Stimulated activated memory B cell treated with anti-CD40 and anti-IgM and Interleukin-4, amounts not matched to agents 10 μg/mL and 1 μg/mL and 100 μg/mL, for 72 hours (primary cell): ENCODE results near the gene TXNDC8.

Experiments
- ATAC-seq: fragments of 150-1000 bp; cut with Tn5 transposase; 2 replicates; pipeline ENCODE4 v1.10.0; 2021
- H3K27ac Mint-ChIP-seq: one replicate; pipeline ENCODE4 v1.8.0; 2022; ENCODE audit warnings: mild to moderate bottlenecking, mixed read lengths
- H3K27me3 Mint-ChIP-seq: one replicate; pipeline ENCODE4 v1.8.0; 2022; ENCODE audit warnings: mixed read lengths
- H3K36me3 Mint-ChIP-seq: one replicate; pipeline ENCODE4 v1.8.0; 2022; ENCODE audit warnings: mixed read lengths
- H3K4me1 Mint-ChIP-seq: one replicate; pipeline ENCODE4 v1.8.0; 2022; ENCODE audit warnings: mixed read lengths
- H3K4me3 Mint-ChIP-seq: one replicate; pipeline ENCODE4 v1.8.0; 2022; ENCODE audit warnings: mild to moderate bottlenecking, moderate library complexity, mixed read lengths
- H3K9me3 Mint-ChIP-seq: one replicate; pipeline ENCODE4 v1.8.0; 2022; ENCODE audit warnings: mixed read lengths

TXNDC8 gene

DNA sequence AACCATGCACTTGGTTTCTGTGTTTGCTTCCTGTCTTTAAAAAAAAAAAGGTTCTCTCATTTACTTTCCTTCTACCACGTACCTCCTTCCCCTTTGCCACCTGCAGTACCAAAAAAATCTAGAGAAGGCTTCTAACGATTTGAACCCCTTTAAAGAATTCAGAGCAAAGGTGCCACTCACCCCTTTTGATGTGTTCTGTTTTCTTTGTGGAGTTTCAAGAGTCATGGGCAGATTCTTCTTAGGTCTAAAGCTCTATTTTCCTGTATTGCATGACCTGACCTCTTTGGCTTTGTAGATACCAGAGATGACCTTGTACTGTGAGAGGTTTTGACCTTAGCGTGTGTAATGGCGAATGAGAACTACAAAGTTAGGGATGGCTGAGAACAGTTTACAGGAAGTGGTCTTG lies 29.0 kb downstream of the TXNDC8 start:
- ATAC-seq = no peak
- Mint-ChIP-seq H3K4me3 (no peak overlapping the region), H3K9me3 (peaks cover 3% of the 10 kb centered on the region), H3K27me3 (peaks cover 16% of the 10 kb centered on the region), H3K4me1 (peaks cover 9% of the 10 kb centered on the region), H3K27ac (peak overlapping the region; percentile 10), H3K36me3 (no peaks in the 10 kb centered on the region)

DNA sequence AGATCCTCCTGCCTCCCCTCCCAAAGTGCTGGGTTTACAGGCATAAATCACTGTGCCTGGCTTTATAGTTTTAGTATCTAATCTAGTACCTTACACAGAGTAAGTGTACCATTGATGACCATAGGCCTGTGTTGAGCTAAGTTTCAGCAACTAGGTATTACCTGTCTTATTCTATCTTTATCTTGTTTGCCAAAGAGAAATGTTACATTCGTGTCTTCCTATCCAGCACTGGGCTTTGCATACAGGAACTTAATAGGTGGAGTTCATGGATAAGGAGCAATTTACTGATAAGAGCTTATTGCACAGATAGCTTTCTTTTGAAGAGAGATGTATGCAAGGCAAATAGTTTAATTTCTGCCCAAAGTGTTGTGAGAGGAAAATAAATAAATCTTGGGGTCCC lies 30.5 kb downstream of the TXNDC8 start:
- peaks cover 16% of the 10 kb centered on the region for H3K27me3 Mint-ChIP-seq
- no peak overlapping the region for H3K27ac Mint-ChIP-seq
- ATAC-seq = no peak
- H3K4me3 Mint-ChIP-seq = no peak overlapping the region
- no peaks in the 10 kb centered on the region for H3K36me3 Mint-ChIP-seq
- peaks cover 9% of the 10 kb centered on the region for H3K4me1 Mint-ChIP-seq
- peaks cover 3% of the 10 kb centered on the region for H3K9me3 Mint-ChIP-seq

DNA sequence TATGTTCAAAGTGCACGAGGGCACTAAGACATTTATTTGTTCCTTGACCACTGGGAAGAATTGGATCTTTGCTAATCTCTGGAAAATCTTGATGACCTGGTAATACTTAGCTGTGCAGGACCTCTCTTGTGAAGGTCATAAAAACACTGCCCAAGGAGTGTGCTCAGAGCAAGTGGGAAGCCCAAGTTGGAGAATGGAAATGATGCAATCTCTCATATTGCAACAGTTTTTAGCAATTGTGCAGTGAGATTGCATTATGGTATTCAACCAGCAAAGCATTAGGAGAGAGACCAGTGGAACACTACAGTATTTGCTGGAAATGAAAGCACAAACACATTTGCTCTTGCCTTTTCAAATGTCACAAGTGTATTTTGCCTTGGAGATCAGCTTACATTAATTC lies 34.5 kb downstream of the TXNDC8 start:
- H3K4me3 Mint-ChIP-seq = no peak overlapping the region
- no peaks in the 10 kb centered on the region for H3K36me3 Mint-ChIP-seq
- H3K27me3 Mint-ChIP-seq = peaks cover 16% of the 10 kb centered on the region
- no peak overlapping the region for H3K27ac Mint-ChIP-seq
- no peak for ATAC-seq
- no peaks in the 10 kb centered on the region for H3K4me1 Mint-ChIP-seq
- peaks cover 3% of the 10 kb centered on the region for H3K9me3 Mint-ChIP-seq

DNA sequence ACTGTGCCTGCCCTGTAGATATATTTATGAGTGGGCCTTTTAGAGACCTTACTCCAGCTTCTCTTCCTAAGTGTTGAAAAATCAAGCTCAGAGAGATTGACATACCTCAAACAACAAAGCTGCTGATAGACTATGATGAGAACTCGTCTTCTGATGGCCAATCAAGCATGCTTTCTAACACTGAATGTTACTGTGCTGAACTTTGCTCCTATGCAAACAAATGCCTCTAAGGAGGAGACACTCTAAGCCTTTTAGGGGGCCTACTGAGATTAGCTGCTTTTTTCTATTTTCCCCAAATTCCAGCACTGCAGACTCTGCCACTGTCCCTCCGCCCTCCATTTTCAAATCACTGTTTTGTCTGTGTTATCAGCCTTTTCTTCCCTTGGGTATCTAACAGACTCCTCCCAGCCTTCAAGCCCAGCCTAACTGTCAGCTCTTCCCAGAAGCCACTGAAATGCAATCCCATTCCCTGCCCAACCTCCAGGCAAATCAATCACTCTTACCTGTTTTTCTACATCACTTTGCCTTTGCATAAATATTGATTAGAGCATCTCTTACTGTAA lies 39.5 kb downstream of the TXNDC8 start:
- H3K4me1 Mint-ChIP-seq = no peaks in the 10 kb centered on the region

DNA sequence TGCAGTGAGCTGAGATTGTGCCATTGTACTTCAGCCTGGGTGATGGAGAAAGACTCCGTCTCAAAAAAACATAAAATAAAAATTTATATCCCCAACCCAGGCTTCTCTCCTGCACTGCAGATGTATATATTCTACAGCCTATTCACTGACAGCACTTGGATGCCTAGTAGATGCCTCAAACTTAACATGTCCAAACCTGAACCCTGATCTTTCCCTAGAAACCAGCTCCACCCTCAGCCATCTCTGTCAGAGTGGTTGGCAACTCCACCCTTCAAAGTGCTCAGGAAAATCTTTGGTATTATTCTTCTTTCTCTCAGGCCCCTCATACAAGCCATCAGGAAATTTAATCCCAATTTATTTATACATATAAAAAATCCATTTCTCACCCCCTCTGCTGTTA lies 44.4 kb downstream of the TXNDC8 start:
- Mint-ChIP-seq H3K4me3 (no peak overlapping the region), H3K9me3 (no peaks in the 10 kb centered on the region)

More for the DNA sequence above, 39.5 kb downstream of the TXNDC8 start:
- no peak for ATAC-seq
- H3K4me3 Mint-ChIP-seq = no peak overlapping the region
- no peaks in the 10 kb centered on the region for H3K9me3 Mint-ChIP-seq
- no peaks in the 10 kb centered on the region for H3K36me3 Mint-ChIP-seq
- no peak overlapping the region for H3K27ac Mint-ChIP-seq
- H3K27me3 Mint-ChIP-seq = peaks cover 20% of the 10 kb centered on the region

DNA sequence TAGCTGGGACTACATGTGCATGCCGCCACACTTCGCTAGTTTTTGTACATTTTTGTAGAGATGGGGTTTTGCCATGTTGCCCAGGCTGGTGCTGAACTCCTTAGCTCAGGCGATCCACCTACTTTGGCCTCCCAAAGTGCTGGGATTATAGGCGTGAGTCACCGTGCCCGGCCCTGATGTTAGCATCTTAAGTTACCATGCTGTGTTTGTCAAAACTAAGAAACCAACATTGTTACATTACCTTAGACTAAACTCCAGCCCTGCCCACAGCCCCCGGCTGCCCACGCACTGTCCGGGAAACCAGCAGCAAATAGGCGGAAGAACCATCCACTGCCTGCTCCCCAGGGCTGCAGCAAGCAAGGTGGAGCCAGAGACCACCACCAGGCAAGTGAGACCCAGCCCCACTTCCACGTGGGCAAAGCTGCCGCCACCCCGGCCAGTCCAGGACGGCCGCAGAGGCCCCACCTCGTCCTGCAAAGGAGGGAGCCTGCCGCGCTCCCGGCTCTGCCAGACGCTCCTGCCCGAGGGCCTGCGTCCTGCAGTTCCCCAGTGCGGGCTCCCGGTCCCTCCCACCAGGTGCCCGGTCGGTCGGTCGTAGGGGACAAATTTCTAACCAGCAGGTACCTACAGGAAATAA lies 45.6 kb downstream of the TXNDC8 start:
- Mint-ChIP-seq H3K36me3 (no peaks in the 10 kb centered on the region), H3K27ac (no peak overlapping the region), H3K27me3 (peaks cover 20% of the 10 kb centered on the region), H3K4me1 (no peaks in the 10 kb centered on the region), H3K9me3 (no peaks in the 10 kb centered on the region), H3K4me3 (no peak overlapping the region)
- no peak for ATAC-seq

More for the DNA sequence above, 44.4 kb downstream of the TXNDC8 start:
- H3K27ac Mint-ChIP-seq = no peak overlapping the region
- H3K36me3 Mint-ChIP-seq = no peaks in the 10 kb centered on the region
- no peak for ATAC-seq
- H3K27me3 Mint-ChIP-seq = peaks cover 20% of the 10 kb centered on the region
- no peaks in the 10 kb centered on the region for H3K4me1 Mint-ChIP-seq

DNA sequence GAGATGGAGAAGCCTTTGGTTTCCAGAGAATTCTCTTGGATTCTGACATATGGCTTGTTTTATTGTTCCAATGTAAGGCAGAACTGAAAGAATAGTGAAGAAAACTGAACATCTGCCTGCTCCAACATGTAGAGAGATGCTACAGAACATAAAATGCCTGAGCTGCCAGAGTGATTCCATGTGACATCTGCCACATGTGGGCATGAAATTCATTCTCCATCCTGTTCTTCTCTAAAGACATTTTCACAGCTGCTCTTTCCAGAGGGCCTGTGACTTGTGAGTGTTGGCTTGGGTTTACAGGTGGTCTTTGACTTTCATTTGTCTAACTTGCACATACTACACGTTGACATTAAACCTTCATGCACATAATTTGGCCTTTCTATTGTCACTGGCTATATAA lies 47.7 kb downstream of the TXNDC8 start:
- H3K27ac Mint-ChIP-seq = no peak overlapping the region
- H3K9me3 Mint-ChIP-seq = no peaks in the 10 kb centered on the region
- H3K4me1 Mint-ChIP-seq = no peaks in the 10 kb centered on the region
- H3K4me3 Mint-ChIP-seq = no peak overlapping the region
- H3K27me3 Mint-ChIP-seq = peaks cover 16% of the 10 kb centered on the region
- ATAC-seq = no peak
- no peaks in the 10 kb centered on the region for H3K36me3 Mint-ChIP-seq

DNA sequence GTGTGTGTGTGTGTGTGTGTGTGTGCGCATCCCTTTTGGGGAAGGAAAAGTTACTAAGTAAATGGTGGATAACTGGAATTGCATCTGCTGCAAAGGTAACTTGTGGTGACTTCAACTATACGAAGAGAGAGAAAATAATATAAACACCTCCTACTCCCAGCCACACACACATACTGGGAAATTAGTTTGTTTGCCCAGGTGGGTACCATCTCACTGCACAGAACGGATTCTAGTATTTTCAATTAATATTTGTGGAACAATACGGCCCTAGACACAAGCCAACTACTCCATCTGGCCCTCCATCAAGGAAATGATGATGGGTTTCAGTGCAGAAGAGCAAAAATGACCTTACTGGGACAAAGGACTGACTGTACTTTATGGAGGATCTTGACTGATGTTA lies 49.2 kb downstream of the TXNDC8 start:
- H3K9me3 Mint-ChIP-seq = no peaks in the 10 kb centered on the region
- no peaks in the 10 kb centered on the region for H3K36me3 Mint-ChIP-seq
- ATAC-seq = no peak
- H3K27ac Mint-ChIP-seq = no peak overlapping the region
- no peak overlapping the region for H3K4me3 Mint-ChIP-seq
- H3K27me3 Mint-ChIP-seq = peaks cover under 1% of the 10 kb centered on the region
- H3K4me1 Mint-ChIP-seq = no peaks in the 10 kb centered on the region

DNA sequence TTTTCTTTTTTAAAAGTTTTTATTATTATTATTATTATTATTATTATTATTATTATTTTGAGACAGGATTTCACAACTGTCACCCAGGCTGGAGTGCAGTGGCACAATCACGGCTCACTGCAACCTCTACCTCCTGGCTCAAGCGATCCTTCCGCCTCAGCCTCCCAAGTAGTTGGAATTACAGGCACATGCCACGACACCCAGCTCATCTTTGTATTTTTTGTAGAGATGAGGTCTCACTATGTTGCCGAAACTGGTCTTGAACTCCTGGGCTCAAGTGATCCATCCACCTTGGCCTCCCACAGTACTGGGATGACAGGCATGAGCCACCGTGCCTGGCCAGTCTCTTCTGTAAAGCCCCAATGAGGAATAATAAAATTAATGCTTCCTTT lies 50.4 kb downstream of the TXNDC8 start:
- H3K27ac Mint-ChIP-seq = no peak overlapping the region
- no peaks in the 10 kb centered on the region for H3K27me3 Mint-ChIP-seq
- no peaks in the 10 kb centered on the region for H3K9me3 Mint-ChIP-seq
- H3K36me3 Mint-ChIP-seq = no peaks in the 10 kb centered on the region
- H3K4me1 Mint-ChIP-seq = no peaks in the 10 kb centered on the region
- no peak for ATAC-seq
- H3K4me3 Mint-ChIP-seq = no peak overlapping the region

DNA sequence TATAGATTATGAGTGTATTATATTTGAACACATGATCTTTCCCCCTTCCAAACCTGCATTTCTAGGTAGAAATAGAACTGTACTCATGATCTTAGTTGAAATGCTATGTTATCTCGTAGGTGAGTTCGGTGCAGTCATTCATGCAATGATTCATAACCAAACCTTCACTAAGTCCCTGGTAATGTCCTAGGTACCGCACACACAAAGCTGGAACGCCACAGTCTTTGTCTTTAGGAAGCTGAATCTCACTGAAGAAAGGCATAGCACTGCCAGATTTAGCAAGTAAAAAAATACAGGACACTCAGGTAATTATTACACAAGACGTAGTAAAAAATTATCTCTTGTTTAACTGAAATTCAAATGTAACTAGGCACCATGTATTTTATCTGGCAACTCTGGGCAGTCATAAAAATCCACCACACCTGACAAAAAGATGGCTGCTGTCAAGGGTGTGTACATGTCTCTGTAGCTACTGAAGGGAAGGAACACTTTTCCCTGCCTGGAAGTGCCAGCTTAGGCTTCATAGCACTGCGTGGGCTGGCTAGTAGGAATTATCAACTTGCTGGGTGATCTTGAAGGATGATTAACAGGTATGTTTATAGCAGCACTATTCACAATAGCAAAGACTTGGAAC lies 53.3 kb downstream of the TXNDC8 start:
- no peaks in the 10 kb centered on the region for H3K27me3 Mint-ChIP-seq

DNA sequence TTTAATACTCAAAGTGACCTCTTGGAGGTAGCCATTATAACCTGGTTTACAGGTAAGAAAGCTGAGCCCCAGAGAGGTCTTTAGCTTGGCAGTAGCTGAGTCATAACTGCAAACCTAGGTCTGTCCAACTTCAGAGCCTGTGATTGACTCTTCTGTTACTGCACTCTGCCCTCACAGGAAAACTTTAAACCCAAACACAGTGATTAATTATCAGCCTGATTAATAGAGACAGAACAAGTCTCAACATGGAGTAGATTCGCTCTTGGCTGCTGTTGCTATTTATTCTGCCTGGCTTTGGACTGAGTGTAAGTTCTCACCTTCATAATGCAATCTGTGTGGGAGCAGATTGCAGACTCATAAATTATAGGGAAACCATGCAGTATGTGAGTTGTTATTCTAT lies 53.9 kb downstream of the TXNDC8 start:
- Mint-ChIP-seq H3K9me3 (no peaks in the 10 kb centered on the region), H3K27me3 (no peaks in the 10 kb centered on the region), H3K4me1 (no peaks in the 10 kb centered on the region), H3K27ac (no peak overlapping the region), H3K4me3 (no peak overlapping the region), H3K36me3 (no peaks in the 10 kb centered on the region)
- ATAC-seq = no peak

More for the DNA sequence above, 53.3 kb downstream of the TXNDC8 start:
- no peak overlapping the region for H3K4me3 Mint-ChIP-seq
- H3K36me3 Mint-ChIP-seq = no peaks in the 10 kb centered on the region
- H3K27ac Mint-ChIP-seq = no peak overlapping the region
- ATAC-seq = no peak
- H3K4me1 Mint-ChIP-seq = no peaks in the 10 kb centered on the region
- no peaks in the 10 kb centered on the region for H3K9me3 Mint-ChIP-seq

DNA sequence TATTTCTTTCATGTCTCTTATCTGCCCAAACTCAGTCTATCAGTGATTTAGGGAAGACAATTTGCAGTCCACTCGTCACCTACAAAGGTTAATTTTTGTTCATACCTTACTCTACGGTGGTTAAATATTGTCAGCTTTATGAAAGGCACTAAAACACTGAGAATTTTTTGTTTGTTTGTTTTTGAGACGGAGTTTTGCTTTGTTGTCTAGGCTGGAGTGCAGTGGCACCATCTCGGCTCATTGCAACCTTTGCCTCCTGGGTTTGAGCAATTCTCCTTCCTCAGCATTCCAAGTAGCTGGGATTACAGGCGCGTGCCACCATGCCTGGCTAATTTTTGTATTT lies 55.0 kb downstream of the TXNDC8 start:
- Mint-ChIP-seq H3K9me3 (no peaks in the 10 kb centered on the region), H3K4me1 (no peaks in the 10 kb centered on the region), H3K4me3 (no peak overlapping the region), H3K27ac (no peak overlapping the region), H3K27me3 (no peaks in the 10 kb centered on the region), H3K36me3 (no peaks in the 10 kb centered on the region)
- no peak for ATAC-seq

DNA sequence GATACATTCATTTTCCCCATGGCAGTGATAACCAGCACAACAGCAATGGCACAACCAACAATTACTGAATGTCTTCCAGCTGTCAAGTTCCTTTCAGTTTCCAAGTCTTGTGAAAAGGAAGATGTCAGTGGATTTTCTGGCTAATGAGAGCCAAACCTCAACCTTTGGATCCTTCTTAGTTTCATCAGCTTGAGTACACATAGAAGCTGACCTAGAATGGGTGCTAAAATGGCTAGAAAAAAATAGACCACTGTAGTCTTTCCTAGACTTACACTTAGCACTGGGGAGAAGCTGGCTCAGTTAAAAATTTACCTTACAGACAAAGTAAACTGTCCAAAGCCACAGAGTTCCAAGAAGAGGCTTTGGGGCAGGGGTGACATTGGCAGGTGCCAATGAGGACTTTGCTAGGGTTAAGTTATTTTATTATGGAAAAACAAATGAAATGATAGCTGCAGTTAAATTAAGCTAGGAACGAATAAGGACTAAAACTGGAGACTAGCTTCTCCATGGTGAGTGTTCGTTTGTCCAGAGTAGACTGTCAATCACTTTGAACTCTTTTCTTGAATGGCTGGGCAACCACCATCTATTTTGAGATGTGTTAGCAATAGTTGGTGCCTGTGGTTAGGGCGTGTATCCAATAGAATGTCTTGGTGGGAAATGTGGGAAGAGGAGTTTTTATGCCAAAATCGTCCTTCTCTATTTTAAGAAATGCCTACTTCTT lies 55.5 kb downstream of the TXNDC8 start:
- Mint-ChIP-seq H3K9me3 (no peaks in the 10 kb centered on the region), H3K36me3 (no peaks in the 10 kb centered on the region), H3K27me3 (no peaks in the 10 kb centered on the region), H3K4me3 (no peak overlapping the region), H3K4me1 (no peaks in the 10 kb centered on the region), H3K27ac (no peak overlapping the region)
- no peak for ATAC-seq

DNA sequence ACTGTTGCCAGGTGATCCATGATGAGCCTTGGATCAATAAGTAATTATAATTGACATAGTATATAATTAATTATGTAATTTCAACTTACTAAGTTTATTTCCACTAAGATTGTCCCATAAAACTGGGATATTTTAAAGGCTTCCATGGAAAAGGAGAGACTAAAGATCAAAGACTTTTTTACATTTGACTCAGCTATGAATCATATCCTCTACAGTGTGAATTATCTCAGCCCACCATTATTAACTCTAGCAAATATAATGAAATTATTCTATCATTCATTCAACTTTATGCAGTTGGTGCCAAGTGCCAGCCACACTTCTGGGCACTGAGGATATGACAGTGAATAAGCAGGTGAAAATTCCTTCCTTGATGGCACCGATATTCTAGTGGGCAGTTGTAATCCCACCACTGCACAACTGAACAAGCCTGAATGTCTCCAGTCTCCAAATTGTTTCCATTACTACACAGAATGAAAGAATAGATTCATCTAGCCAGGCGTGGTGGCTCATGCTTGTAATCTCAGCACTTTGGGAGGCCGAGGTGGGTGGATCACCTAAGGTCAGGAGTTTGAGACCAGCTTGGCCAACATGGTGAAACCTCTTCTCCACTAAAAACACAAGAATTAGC lies 59.5 kb downstream of the TXNDC8 start:
- H3K4me3 Mint-ChIP-seq = no peak overlapping the region
- no peaks in the 10 kb centered on the region for H3K9me3 Mint-ChIP-seq
- ATAC-seq = no peak
- H3K27ac Mint-ChIP-seq = no peak overlapping the region
- no peaks in the 10 kb centered on the region for H3K4me1 Mint-ChIP-seq
- H3K27me3 Mint-ChIP-seq = peaks cover 9% of the 10 kb centered on the region
- no peaks in the 10 kb centered on the region for H3K36me3 Mint-ChIP-seq

DNA sequence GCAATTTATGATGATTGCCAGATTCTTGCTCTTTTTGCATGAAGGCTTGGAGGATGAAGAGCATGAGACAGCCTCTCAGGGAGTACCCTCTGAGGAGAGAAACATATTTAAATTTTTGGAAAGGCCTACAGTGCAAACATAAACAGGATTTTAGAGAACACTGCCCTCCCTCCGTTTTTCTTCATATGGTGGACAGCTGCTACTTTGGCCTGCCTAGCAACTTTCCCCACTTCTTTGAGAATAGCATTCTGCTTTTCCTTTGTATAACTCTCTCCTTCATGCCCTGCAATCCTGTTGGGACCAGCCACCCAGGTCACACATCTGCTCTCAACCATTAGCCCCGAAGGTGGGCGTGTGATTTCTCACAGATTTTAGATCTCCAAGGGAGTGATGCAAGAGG lies 60.9 kb downstream of the TXNDC8 start:
- Mint-ChIP-seq H3K36me3 (no peaks in the 10 kb centered on the region), H3K4me3 (no peak overlapping the region), H3K27ac (no peak overlapping the region), H3K9me3 (no peaks in the 10 kb centered on the region), H3K27me3 (peaks cover 9% of the 10 kb centered on the region), H3K4me1 (no peaks in the 10 kb centered on the region)
- no peak for ATAC-seq
